Ascending aorta (tissue), 2 donors: Measurements from ENCODE around the gene TDG. TPM values are rescaled to one million over a fixed set of nuclear protein-coding genes. Genes with fewer than 3 reads are reported as not detected.

Experiments used
- DNase-seq, 2 donors: peaks; one replicate each; pipeline ENCODE4 v3.0.0-alpha.2; 2019; ENCODE audit warnings: low spot score in 2 of 2
- H3K27ac ChIP-seq, 2 donors: fragments of 200-600 bp; sonication (generic); one replicate each; pipeline ENCODE4 v1.5.1; 2016 to 2017; ENCODE audit warnings: mild to moderate bottlenecking in 1 of 2
- H3K27me3 ChIP-seq: fragments of 200-600 bp; sonication (generic); one replicate; pipeline ENCODE4 v1.5.1; 2017
- H3K36me3 ChIP-seq, 2 donors: fragments of 200-600 bp; sonication (generic); one replicate each; pipeline ENCODE4 v1.5.1; 2016
- H3K4me1 ChIP-seq, 2 donors: fragments of 200-600 bp; sonication (generic); one replicate each; pipeline ENCODE4 v1.5.1; 2016 to 2017; ENCODE audit warnings: mild to moderate bottlenecking in 1 of 2
- H3K4me3 ChIP-seq, 2 donors: fragments of 200-600 bp; sonication (generic); one replicate each; pipeline ENCODE4 v1.5.1; 2016 to 2017; ENCODE audit warnings: mild to moderate bottlenecking in 1 of 2
- H3K9me3 ChIP-seq, 2 donors: fragments of 200-600 bp; sonication (generic); one replicate each; pipeline ENCODE4 v1.5.1; 2016
- CTCF ChIP-seq, 3 experiments: fragments of 200-600 bp in 2 of 3; fragments of 450-650 bp in 1 of 3; sonication (generic) in 2 of 3; IDR thresholded peaks; one replicate each; pipeline ENCODE4 v1.5.1; 2016 to 2019; ENCODE audit warnings: antibody characterized with exemption in 3 of 3, mild to moderate bottlenecking in 1 of 3, moderate library complexity in 1 of 3
- intact Hi-C: fragments of 100-400 bp; cut with DNase I; formaldehyde crosslinking; loops from one replicate; pipeline ENCODE4 v1.15.1; 2023
- total RNA-seq: library from RNA; depleted of rRNA; stranded (reverse); fragments of >200 nt; gene quantifications from one replicate; pipeline ENCODE4 v1.1.0, GENCODE V29; 2016

Gene TDG
- total RNA-seq, 1 donor from 2014 or later = 11.8 TPM

- no peak for DNase-seq
- TF ChIP-seq CTCF (IDR thresholded peaks at IDR 0.05) = no peak
- Histone ChIP-seq H3K9me3 (no peaks in the 10 kb centered on the region), H3K27me3 (no peaks in the 10 kb centered on the region), H3K27ac (no peak overlapping the region), H3K4me3 (no peak overlapping the region), H3K36me3 (peaks cover 34 to 37% of the 10 kb centered on the region in 2 donors), H3K4me1 (peaks cover 0 to 2% of the 10 kb centered on the region in 2 donors)
- intact Hi-C loops = no loop called here
These were observed 9.7 kb downstream of the TDG start for GRCh38 chr12:103975368-103975767.

GRCh38 chr12:103978384-103978982 is 12.8 kb downstream of the TDG start:
- Histone ChIP-seq H3K9me3 (no peaks in the 10 kb centered on the region), H3K27ac (no peak overlapping the region), H3K36me3 (peaks cover 56 to 63% of the 10 kb centered on the region in 2 donors), H3K4me3 (no peak overlapping the region), H3K27me3 (no peaks in the 10 kb centered on the region), H3K4me1 (no peaks in the 10 kb centered on the region)
- no peak for DNase-seq
- intact Hi-C loops = no loop called here
- TF ChIP-seq CTCF (IDR thresholded peaks at IDR 0.05) = no peak

GRCh38 chr12:103986829-103987228 is 21.2 kb downstream of the TDG start:
- Histone ChIP-seq H3K4me3 (no peak overlapping the region), H3K9me3 (no peaks in the 10 kb centered on the region), H3K27ac (no peak overlapping the region), H3K4me1 (no peaks in the 10 kb centered on the region), H3K36me3 (peaks cover 30 to 50% of the 10 kb centered on the region in 2 donors), H3K27me3 (no peaks in the 10 kb centered on the region)
- no peak for DNase-seq
- intact Hi-C loops = no loop called here
- no peak for TF ChIP-seq CTCF (IDR thresholded peaks at IDR 0.05)

- Histone ChIP-seq H3K4me3 (no peak overlapping the region), H3K4me1 (no peaks in the 10 kb centered on the region), H3K27me3 (no peaks in the 10 kb centered on the region), H3K9me3 (no peaks in the 10 kb centered on the region), H3K27ac (no peak overlapping the region), H3K36me3 (no peaks in the 10 kb centered on the region)
- TF ChIP-seq CTCF (IDR thresholded peaks at IDR 0.05) = no peak
- intact Hi-C loops = no loop called here
- no peak for DNase-seq
These were observed 28.6 kb downstream of the TDG start for GRCh38 chr12:103994235-103994634.

GRCh38 chr12:103996595-103996994 is 30.9 kb downstream of the TDG start:
- Histone ChIP-seq H3K36me3 (no peaks in the 10 kb centered on the region), H3K27ac (no peak overlapping the region), H3K4me3 (no peak overlapping the region), H3K27me3 (no peaks in the 10 kb centered on the region), H3K9me3 (no peaks in the 10 kb centered on the region), H3K4me1 (no peaks in the 10 kb centered on the region)
- intact Hi-C loops = no loop called here
- no peak for DNase-seq
- TF ChIP-seq CTCF (IDR thresholded peaks at IDR 0.05) = no peak
